Spleen (tissue), 11 donors: Measurements from ENCODE around the gene CDH15. TPM values are rescaled to one million over a fixed set of nuclear protein-coding genes. Genes with fewer than 3 reads are reported as not detected.
A peak's percentile ranks its signal among the peaks of the same experiment; 100 is the strongest.

Experiments
- DNase-seq: peaks from one replicate; pipeline ENCODE4 v3.0.0-alpha.2; 2020
- H3K27ac ChIP-seq, 8 donors: fragments of 200-600 bp; sonication (generic) in 7 of 8; 1 replicate in 4 of 8; 2 replicates in 4 of 8; pipeline versions ENCODE4 v1.5.0 to v1.8.0; 2016 to 2021; ENCODE audit warnings: inconsistent platforms in 4 of 8, mild to moderate bottlenecking in 4 of 8, moderate library complexity in 1 of 8
- H3K27me3 ChIP-seq, 7 donors: fragments of 200-600 bp; sonication (generic) in 6 of 7; replicated peaks in 1 of 7; 1 replicate in 4 of 7; 2 replicates in 3 of 7; pipeline versions ENCODE4 v1.5.0 to v1.8.0; 2016 to 2021; ENCODE audit warnings: inconsistent platforms in 3 of 7, mild to moderate bottlenecking in 1 of 7
- H3K36me3 ChIP-seq, 6 donors: fragments of 200-600 bp; sonication (generic) in 5 of 6; 1 replicate in 4 of 6; 2 replicates in 2 of 6; pipeline versions ENCODE4 v1.5.0 to v1.8.0; 2016 to 2021; ENCODE audit warnings: inconsistent platforms in 2 of 6
- H3K4me1 ChIP-seq, 6 donors: fragments of 200-600 bp; sonication (generic) in 5 of 6; 1 replicate in 3 of 6; 2 replicates in 3 of 6; pipeline versions ENCODE4 v1.5.0 to v1.8.0; 2016 to 2021; ENCODE audit warnings: inconsistent platforms in 3 of 6
- H3K4me3 ChIP-seq, 8 donors: fragments of 200-600 bp; sonication (generic) in 7 of 8; 1 replicate in 4 of 8; 2 replicates in 4 of 8; pipeline versions ENCODE4 v1.5.0 to v1.8.0; 2016 to 2021; ENCODE audit warnings: inconsistent platforms in 4 of 8, mild to moderate bottlenecking in 4 of 8, moderate library complexity in 2 of 8
- H3K9me3 ChIP-seq, 8 donors: fragments of 200-600 bp; sonication (generic) in 7 of 8; 1 replicate in 4 of 8; 2 replicates in 4 of 8; pipeline versions ENCODE4 v1.5.0 to v1.8.0; 2016 to 2021; ENCODE audit warnings: inconsistent platforms in 4 of 8
- POLR2A ChIP-seq, 3 donors: fragments of 450-650 bp; IDR thresholded peaks; one replicate each; pipeline ENCODE4 v1.5.1; 2017; ENCODE audit warnings: antibody characterized with exemption in 3 of 3, mild to moderate bottlenecking in 1 of 3
- POLR2AphosphoS5 ChIP-seq, 3 donors: sonication (generic); formaldehyde crosslinking; IDR thresholded peaks; one replicate each; pipeline ENCODE4 v1.5.1; 2017; ENCODE audit warnings: antibody characterized with exemption in 3 of 3
- WGBS, 5 donors: extraction: QIAGEN DNeasy Blood & Tissue Kit in 3 of 5; methylation state at CpG; one replicate each; pipeline versions ENCODE4 v1.1.5 to v1.1.7; 2013 to 2018; 5-methylcytosine and 5-hydroxymethylcytosine counted together
- intact Hi-C: fragments of 100-400 bp; cut with DNase I; formaldehyde crosslinking; loops from one replicate; pipeline ENCODE4 v1.15.0; 2023; ENCODE audit warnings: low total_unique reads
- polyA plus RNA-seq, 3 donors: library from polyadenylated mRNA; stranded (reverse); fragments of 200-250 nt; gene quantifications; one replicate each; pipeline ENCODE4 v1.2.1, GENCODE V29; 2013
- total RNA-seq, 7 donors: library from RNA; depleted of rRNA in 3 of 7; stranded (reverse); fragments of >200 nt in 3 of 7; fragmentation: NEBNext Ultra II Directional in 4 of 7; extraction: Animal tissue kit (Norgen Biotek cat#: 25700) in 4 of 7; gene quantifications; one replicate each; pipeline versions ENCODE4 v1.1.0 to v1.2.1, GENCODE V29; 2016 to 2021
- TF ChIP-seq, protein P1 (sequence below), 11 experiments: fragments of 200-600 bp in 7 of 11; fragments of 450-650 bp in 4 of 11; sonication (generic) in 4 of 11; IDR thresholded peaks in 8 of 11; conservative IDR thresholded peaks in 3 of 11; 1 replicate in 7 of 11; 2 replicates in 4 of 11; pipeline versions ENCODE4 v1.4.0 to v1.8.0; 2016 to 2021; ENCODE audit warnings: antibody characterized with exemption in 11 of 11, inconsistent platforms in 4 of 11, mild to moderate bottlenecking in 1 of 11
- donor health status: healthy with polysubstance abuse.
- donor health status: DM: no; HTN: no; CAD: no; lungs with moderate emphysema.
- donor health status: DM: no; HTN: no; CAD: no.
- donor health status: Bipolar disorder and iron deficiency.
- donor health status: healthy.
- donor health status: DM: no; HTN: no; CAD: no.
- donor health status: DM: yes; HTN: yes; CAD: no.

Gene CDH15
- total and polyA plus RNA-seq, 10 donors = 0.14 to 7.4 (median 1.2) TPM

DNA sequence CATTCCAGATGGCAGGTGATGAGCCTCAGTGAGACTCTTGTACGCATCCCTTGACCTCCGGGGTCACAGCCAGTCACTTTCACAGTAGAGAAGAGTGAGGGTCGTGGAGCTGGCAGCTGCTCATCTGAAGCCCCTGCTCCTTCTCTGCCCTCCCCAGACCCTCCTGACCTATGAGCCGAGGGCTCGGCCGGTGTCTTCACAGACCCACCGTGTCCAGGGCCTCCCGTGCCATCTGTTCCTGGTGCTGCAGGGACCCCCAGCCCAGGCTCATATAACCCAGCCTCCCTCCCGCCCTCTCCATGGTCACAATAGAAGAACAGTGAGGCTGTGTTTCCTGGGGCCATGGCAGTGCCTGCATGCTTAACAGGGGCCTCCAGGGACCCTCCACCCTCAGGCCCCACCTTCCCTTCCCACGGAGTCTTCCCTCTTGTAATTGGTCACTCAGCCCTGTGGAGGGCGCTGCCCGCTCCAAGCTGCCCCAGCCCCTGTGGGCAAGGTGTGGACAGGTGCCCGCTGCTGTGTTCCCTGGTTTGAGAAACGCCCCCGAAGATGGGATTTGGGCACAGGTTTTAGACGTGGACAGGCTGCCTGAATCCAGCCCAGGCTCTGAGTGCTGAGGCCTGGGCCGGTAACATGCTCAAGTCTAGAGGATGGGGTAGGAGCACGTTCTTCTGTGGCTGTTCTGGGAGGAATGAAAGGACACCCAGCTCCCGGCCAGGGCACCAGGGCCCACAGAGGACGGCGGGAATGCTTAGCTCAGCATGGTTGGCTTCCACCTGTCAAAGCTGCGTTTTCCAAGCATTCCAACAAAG lies 39.1 kb upstream of the CDH15 start:
- DNase-seq = no peak
- intact Hi-C loops = no loop called here

DNA sequence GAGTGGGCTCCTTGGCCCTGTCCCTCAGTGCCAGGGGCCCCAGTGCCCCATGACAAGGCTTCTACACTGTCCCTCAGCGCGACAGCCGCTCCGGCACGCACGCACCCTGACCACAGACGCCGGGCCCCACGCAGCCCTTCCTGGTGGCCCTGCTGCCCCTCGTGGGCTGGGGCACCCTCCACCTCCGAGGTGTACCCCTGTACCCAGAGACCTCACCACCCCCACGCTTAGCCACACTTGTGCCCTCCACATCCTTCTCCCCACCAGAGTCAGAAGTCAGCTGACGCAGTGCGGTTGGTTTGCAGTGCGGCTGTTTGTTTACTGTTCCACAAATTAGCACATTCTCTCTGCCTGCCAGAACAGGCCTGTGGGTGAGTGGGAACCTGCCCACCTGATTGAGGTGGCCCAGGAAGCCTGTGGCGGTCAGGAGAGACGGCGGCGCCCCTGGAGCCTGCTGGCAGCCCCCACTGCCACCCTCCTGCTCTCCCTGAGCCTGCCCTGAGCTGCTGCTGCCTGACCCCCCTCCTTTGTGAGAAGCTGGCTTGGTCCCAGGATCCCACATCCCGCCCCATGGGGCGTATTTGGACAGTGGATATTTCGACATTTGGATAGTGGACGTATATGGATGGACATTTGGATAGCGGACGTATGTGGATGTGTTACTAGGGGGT lies 38.0 kb upstream of the CDH15 start:
- Histone ChIP-seq H3K9me3 (no peaks in the 10 kb centered on the region), H3K27ac (no peak overlapping the region), H3K4me1 (no peaks in the 10 kb centered on the region), H3K4me3 (no peak overlapping the region), H3K36me3 (peaks cover 0 to 97% (median 52%) of the 10 kb centered on the region in 6 donors), H3K27me3 (no peaks in the 10 kb centered on the region)
- peak; percentile 32 for DNase-seq
- TF ChIP-seq POLR2A (IDR thresholded peaks at IDR 0.05) (no peak), POLR2AphosphoS5 (IDR thresholded peaks at IDR 0.05) (peak in 1 of 3 donors; percentile 30)
- intact Hi-C loops = no loop called here
- WGBS, 5 donors = 94 to 97% (median 96%) methylated on average over 25 of the region's 25 CpGs

More for the DNA sequence above, 39.1 kb upstream of the CDH15 start:
- no peaks in the 10 kb centered on the region for H3K27me3 ChIP-seq
- WGBS, 5 donors = 94 to 96% (median 95%) methylated on average over 21 to 22 of the region's 22 CpGs
- no peak overlapping the region for H3K27ac ChIP-seq
- H3K4me3 ChIP-seq = no peak overlapping the region
- TF ChIP-seq POLR2AphosphoS5 (IDR thresholded peaks at IDR 0.05) (no peak), POLR2A (IDR thresholded peaks at IDR 0.05) (no peak)
- TF ChIP-seq, protein P1, sequence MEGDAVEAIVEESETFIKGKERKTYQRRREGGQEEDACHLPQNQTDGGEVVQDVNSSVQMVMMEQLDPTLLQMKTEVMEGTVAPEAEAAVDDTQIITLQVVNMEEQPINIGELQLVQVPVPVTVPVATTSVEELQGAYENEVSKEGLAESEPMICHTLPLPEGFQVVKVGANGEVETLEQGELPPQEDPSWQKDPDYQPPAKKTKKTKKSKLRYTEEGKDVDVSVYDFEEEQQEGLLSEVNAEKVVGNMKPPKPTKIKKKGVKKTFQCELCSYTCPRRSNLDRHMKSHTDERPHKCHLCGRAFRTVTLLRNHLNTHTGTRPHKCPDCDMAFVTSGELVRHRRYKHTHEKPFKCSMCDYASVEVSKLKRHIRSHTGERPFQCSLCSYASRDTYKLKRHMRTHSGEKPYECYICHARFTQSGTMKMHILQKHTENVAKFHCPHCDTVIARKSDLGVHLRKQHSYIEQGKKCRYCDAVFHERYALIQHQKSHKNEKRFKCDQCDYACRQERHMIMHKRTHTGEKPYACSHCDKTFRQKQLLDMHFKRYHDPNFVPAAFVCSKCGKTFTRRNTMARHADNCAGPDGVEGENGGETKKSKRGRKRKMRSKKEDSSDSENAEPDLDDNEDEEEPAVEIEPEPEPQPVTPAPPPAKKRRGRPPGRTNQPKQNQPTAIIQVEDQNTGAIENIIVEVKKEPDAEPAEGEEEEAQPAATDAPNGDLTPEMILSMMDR (IDR thresholded peaks at IDR 0.05 in 8 of 11, conservative IDR thresholded peaks at IDR 0.05 in 3 of 11) = no peak
- no peaks in the 10 kb centered on the region for H3K4me1 ChIP-seq
- peaks cover 0 to 94% (median 48%) of the 10 kb centered on the region in 6 donors for H3K36me3 ChIP-seq
- no peaks in the 10 kb centered on the region for H3K9me3 ChIP-seq

DNA sequence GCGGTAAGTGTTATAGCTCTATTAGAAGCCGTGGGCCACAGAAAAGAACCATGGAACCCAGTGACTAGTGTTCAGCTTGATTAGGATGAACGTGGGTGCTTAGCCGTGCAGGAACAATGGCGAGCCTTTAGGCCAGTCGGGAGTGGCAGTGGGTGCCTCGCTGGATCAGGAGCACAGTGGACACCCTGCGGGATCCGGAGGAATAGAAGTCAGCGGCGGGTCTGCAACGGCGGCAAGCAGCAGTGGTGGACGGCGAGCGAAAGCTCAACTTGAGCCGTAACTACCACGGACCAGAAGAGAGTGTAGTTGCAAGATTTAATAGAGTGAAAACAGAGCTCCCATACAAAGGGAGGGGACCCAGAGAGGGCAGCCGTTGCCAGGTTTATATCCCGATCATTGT lies 37.3 kb upstream of the CDH15 start:
- TF ChIP-seq POLR2A (IDR thresholded peaks at IDR 0.05) = no peak
- TF ChIP-seq POLR2AphosphoS5 (IDR thresholded peaks at IDR 0.05) = peak in 1 of 3 donors; percentile 40
- TF ChIP-seq, protein P1 (IDR thresholded peaks at IDR 0.05 in 8 of 11, conservative IDR thresholded peaks at IDR 0.05 in 3 of 11) = no peak
- 97 to 98% (median 98%) methylated on average over 20 of the region's 20 CpGs for WGBS, 5 donors
- DNase-seq = peak; percentile 16
- no peak overlapping the region for H3K27ac ChIP-seq
- intact Hi-C loops = no loop called here
- H3K27me3 ChIP-seq = no peaks in the 10 kb centered on the region
- H3K4me3 ChIP-seq = no peak overlapping the region
- no peaks in the 10 kb centered on the region for H3K4me1 ChIP-seq
- peaks cover 0 to 97% (median 58%) of the 10 kb centered on the region in 6 donors for H3K36me3 ChIP-seq
- no peaks in the 10 kb centered on the region for H3K9me3 ChIP-seq

DNA sequence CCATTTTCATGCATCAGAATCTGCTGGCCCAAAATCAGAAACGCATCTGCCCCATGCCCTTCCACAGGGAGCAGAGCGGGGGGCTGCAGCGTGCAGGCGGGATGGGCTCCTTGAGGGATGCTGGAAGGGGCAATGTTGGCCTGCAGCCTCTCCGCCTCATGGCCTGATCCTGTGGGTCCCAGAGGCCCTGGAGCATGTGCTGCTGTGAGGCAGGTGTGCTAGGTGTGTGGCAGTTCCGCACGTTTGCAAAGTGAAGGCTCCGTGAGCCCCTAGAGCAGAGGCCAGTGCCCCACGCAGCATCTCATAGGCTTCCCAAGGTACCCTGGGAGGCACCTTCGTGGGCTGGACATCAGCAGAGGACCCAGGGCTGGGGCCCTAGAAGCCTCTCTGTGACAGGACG lies 36.4 kb upstream of the CDH15 start:
- Histone ChIP-seq H3K4me3 (no peak overlapping the region), H3K4me1 (no peaks in the 10 kb centered on the region), H3K36me3 (peaks cover 0 to 99% (median 65%) of the 10 kb centered on the region in 6 donors), H3K9me3 (no peaks in the 10 kb centered on the region), H3K27ac (no peak overlapping the region), H3K27me3 (no peaks in the 10 kb centered on the region)
- WGBS, 5 donors = 91 to 96% (median 94%) methylated on average over 7 to 11 of the region's 11 CpGs
- intact Hi-C loops = no loop called here
- TF ChIP-seq, protein P1 (IDR thresholded peaks at IDR 0.05 in 8 of 11, conservative IDR thresholded peaks at IDR 0.05 in 3 of 11) = no peak
- TF ChIP-seq POLR2AphosphoS5 (IDR thresholded peaks at IDR 0.05) (no peak), POLR2A (IDR thresholded peaks at IDR 0.05) (no peak)
- peak; percentile 39 for DNase-seq
